Neural cell (in vitro differentiated cells): ENCODE measurements around the gene KMO. TPM values are rescaled to one million over a fixed set of nuclear protein-coding genes. Genes with fewer than 3 reads are reported as not detected.

Source experiments
- H2AFZ ChIP-seq: fragments of 200-600, 300-800 bp; sonication (generic), shearing (Covaris generic); 2 replicates; pipeline ENCODE4 v1.6.0; 2014; ENCODE audit warnings: low read depth, mild to moderate bottlenecking, antibody characterized with exemption, low read length, moderate library complexity
- H3F3A ChIP-seq: fragments of 200-600 bp; shearing (Covaris generic); 2 replicates; pipeline ENCODE4 v1.6.1; 2016; ENCODE audit warnings: mild to moderate bottlenecking, moderate library complexity, mixed read lengths, antibody characterized with exemption, low read length; ENCODE audit not compliant: insufficient read depth, poor library complexity, severe bottlenecking
- H3K27ac ChIP-seq: fragments of 200-600, 300-800 bp; sonication (generic), shearing (Covaris generic); 2 replicates; pipeline ENCODE4 v1.5.1; 2014; ENCODE audit warnings: mild to moderate bottlenecking, low read length, moderate library complexity
- H3K27me3 ChIP-seq: fragments of 300-800, 200-600 bp; sonication (generic), shearing (Covaris generic); 2 replicates; pipeline ENCODE4 v1.6.0; 2014; ENCODE audit warnings: mild to moderate bottlenecking, low read depth, low read length, moderate library complexity; ENCODE audit not compliant: insufficient read depth
- H3K36me3 ChIP-seq: fragments of 300-800, 200-600 bp; sonication (generic), shearing (Covaris generic); 2 replicates; pipeline ENCODE4 v1.5.1; 2014; ENCODE audit warnings: mild to moderate bottlenecking, antibody characterized with exemption, low read length, moderate library complexity; ENCODE audit not compliant: insufficient read depth
- H3K4me2 ChIP-seq: fragments of 300-800, 200-600 bp; sonication (generic), shearing (Covaris generic); 2 replicates; pipeline ENCODE4 v1.6.0; 2014; ENCODE audit warnings: mild to moderate bottlenecking, low read length
- H3K4me3 ChIP-seq: fragments of 300-800, 200-600 bp; sonication (generic), shearing (Covaris generic); 2 replicates; pipeline ENCODE4 v1.5.1; 2014; ENCODE audit warnings: mild to moderate bottlenecking, low read length, moderate library complexity
- H3K79me2 ChIP-seq: fragments of 200-600 bp; shearing (Covaris generic); replicated peaks from 2 replicates; pipeline ENCODE4 v1.6.0; 2014; ENCODE audit warnings: mild to moderate bottlenecking, low read length, moderate library complexity; ENCODE audit not compliant: insufficient read depth
- H3K9ac ChIP-seq: fragments of 300-800, 200-600 bp; sonication (generic), shearing (Covaris generic); 2 replicates; pipeline ENCODE4 v1.6.1; 2016; ENCODE audit warnings: mild to moderate bottlenecking, low read length, mixed read lengths
- H3K9me2 ChIP-seq: fragments of 200-600 bp; shearing (Covaris generic); 2 replicates; pipeline ENCODE4 v1.6.1; 2016; ENCODE audit warnings: mild to moderate bottlenecking, low read length, mixed read lengths; ENCODE audit not compliant: insufficient read depth
- H3K9me3 ChIP-seq: fragments of 200-600, 300-800 bp; sonication (generic), shearing (Covaris generic); 2 replicates; pipeline ENCODE4 v1.6.1; 2016; ENCODE audit warnings: mild to moderate bottlenecking, mixed run types, low read length, moderate library complexity, mixed read lengths
- H4K20me1 ChIP-seq: fragments of 200-600 bp; shearing (Covaris generic); 2 replicates; pipeline ENCODE4 v1.6.1; 2016; ENCODE audit warnings: mild to moderate bottlenecking, mixed run types; ENCODE audit not compliant: insufficient read depth
- CTCF ChIP-seq: fragments of 450-650 bp; IDR thresholded peaks from 2 replicates; pipeline ENCODE4 v1.5.1; 2014; ENCODE audit warnings: antibody characterized with exemption, mild to moderate bottlenecking, moderate library complexity; ENCODE audit not compliant: poor library complexity, severe bottlenecking
- EP300 ChIP-seq: fragments of 450-650 bp; conservative IDR thresholded peaks from 2 replicates; pipeline ENCODE4 v1.6.1; 2014; ENCODE audit warnings: antibody characterized with exemption, mild to moderate bottlenecking, moderate library complexity; ENCODE audit not compliant: poor library complexity, severe bottlenecking
- EZH2 ChIP-seq: fragments of 200-600, 300-800 bp; shearing (Covaris generic), sonication (generic); IDR thresholded peaks from 2 replicates; pipeline ENCODE4 v1.6.1; 2014; ENCODE audit warnings: antibody characterized with exemption, low read length, borderline replicate concordance, mild to moderate bottlenecking; ENCODE audit not compliant: insufficient read depth, poor library complexity, severe bottlenecking
- MXI1 ChIP-seq: fragments of 450-650 bp; conservative IDR thresholded peaks from 2 replicates; pipeline ENCODE4 v1.6.1; 2014; ENCODE audit warnings: antibody characterized with exemption, mild to moderate bottlenecking; ENCODE audit not compliant: poor library complexity, severe bottlenecking
- POLR2AphosphoS5 ChIP-seq: IDR thresholded peaks from 2 replicates; pipeline ENCODE4 v1.6.1; 2012
- RAD21 ChIP-seq: fragments of 450-650 bp; conservative IDR thresholded peaks from 2 replicates; pipeline ENCODE4 v1.6.1; 2014; ENCODE audit warnings: antibody characterized with exemption, mild to moderate bottlenecking, moderate library complexity
- REST ChIP-seq: IDR thresholded peaks from 2 replicates; pipeline ENCODE4 v1.6.1; 2012; ENCODE audit warnings: borderline replicate concordance
- SMC3 ChIP-seq: fragments of 450-650 bp; conservative IDR thresholded peaks from 2 replicates; pipeline ENCODE4 v1.6.1; 2014; ENCODE audit warnings: antibody characterized with exemption, mild to moderate bottlenecking, moderate library complexity; ENCODE audit not compliant: poor library complexity
- TAF1 ChIP-seq: IDR thresholded peaks from 2 replicates; pipeline ENCODE4 v1.6.1; 2012; ENCODE audit warnings: low read depth
- polyA plus RNA-seq: library from polyadenylated mRNA; depleted of rRNA; stranded (reverse); fragments of >200 nt; gene quantifications from 2 replicates; pipeline ENCODE4 v1.2.3, GENCODE V29; 2014

The KMO gene
- polyA plus RNA-seq, 1 donor from 2014 or later: 0.72 TPM

GRCh38 chr1:241593186-241593585 lies 61.0 kb downstream of the KMO start:
- Histone ChIP-seq H3K27me3 (no peaks in the 10 kb centered on the region), H3F3A (no peaks in the 10 kb centered on the region), H3K9me2 (no peaks in the 10 kb centered on the region), H3K36me3 (no peaks in the 10 kb centered on the region), H3K4me2 (no peak overlapping the region), H3K27ac (no peak overlapping the region), H3K9ac (no peak overlapping the region), H3K9me3 (no peaks in the 10 kb centered on the region), H4K20me1 (no peaks in the 10 kb centered on the region), H2AFZ (no peak overlapping the region), H3K4me3 (no peak overlapping the region), H3K79me2 (no peaks in the 10 kb centered on the region)
- TF ChIP-seq POLR2AphosphoS5 (no peak), EZH2 (no peak), TAF1 (no peak), REST (no peak), EP300 (no peak), CTCF (no peak)

GRCh38 chr1:241596633-241597032 lies 64.5 kb downstream of the KMO start:
- Histone ChIP-seq H3K4me2 (no peak overlapping the region), H3F3A (no peaks in the 10 kb centered on the region), H4K20me1 (no peaks in the 10 kb centered on the region), H3K27me3 (no peaks in the 10 kb centered on the region), H3K9me3 (no peaks in the 10 kb centered on the region), H3K27ac (no peak overlapping the region), H2AFZ (no peak overlapping the region), H3K36me3 (no peaks in the 10 kb centered on the region), H3K9me2 (no peaks in the 10 kb centered on the region), H3K4me3 (no peak overlapping the region), H3K79me2 (no peaks in the 10 kb centered on the region), H3K9ac (no peak overlapping the region)
- TF ChIP-seq EZH2: no peak
- TF ChIP-seq RAD21: no peak
- no peak for TF ChIP-seq TAF1
- no peak for TF ChIP-seq CTCF
- no peak for TF ChIP-seq MXI1
- no peak for TF ChIP-seq POLR2AphosphoS5
- TF ChIP-seq SMC3: no peak
- no peak for TF ChIP-seq EP300
- no peak for TF ChIP-seq REST
